ENCODE data around the gene PRKAG2.

PRKAG2 gene

DNA sequence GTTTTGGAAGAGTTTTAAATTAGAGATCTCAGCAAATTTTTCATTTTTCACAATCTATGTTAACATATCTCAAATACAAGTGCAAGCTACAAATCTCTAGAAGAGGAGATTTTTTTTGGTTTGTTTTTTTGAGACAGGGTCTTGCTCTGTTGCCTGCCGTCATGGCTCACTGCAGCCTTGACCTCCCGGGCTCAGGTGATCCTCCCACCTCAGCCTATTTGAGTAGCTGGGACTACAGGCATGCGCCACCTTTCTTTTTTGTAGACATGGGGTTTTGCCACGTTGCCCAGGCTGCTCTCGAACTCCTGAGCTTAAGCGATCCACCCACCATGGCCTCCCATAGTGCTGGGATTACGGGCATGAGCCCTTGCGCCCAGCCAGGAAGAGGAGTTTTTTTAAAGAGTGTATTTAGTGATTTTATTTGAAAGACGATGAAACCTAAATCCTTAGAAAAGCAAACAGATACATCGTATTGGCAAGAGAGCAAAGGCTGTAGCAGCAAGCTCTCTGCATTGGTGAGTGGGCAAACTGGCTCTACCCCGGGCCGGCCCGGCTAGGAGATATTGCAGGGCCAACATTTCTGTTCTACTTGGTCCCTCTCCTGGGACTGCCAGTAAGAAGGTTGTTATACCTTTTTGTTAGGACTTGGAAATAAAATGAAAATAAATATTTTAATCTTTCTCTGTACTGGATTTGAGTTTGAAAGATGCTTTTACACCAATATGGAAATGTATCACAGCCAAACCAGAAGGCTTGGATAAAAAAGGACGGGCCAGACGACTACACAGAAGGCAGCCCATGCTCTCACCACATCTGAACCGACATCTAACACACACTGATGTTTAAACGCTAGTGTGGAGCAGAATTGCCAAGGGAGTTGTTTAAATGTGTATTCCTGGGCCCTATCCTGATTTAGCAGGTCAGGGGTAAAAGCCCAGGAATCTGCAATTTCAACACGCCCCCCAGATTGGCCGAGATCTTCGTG lies 307.7 kb downstream of the PRKAG2 start:
- TF ChIP-seq, protein P1, sequence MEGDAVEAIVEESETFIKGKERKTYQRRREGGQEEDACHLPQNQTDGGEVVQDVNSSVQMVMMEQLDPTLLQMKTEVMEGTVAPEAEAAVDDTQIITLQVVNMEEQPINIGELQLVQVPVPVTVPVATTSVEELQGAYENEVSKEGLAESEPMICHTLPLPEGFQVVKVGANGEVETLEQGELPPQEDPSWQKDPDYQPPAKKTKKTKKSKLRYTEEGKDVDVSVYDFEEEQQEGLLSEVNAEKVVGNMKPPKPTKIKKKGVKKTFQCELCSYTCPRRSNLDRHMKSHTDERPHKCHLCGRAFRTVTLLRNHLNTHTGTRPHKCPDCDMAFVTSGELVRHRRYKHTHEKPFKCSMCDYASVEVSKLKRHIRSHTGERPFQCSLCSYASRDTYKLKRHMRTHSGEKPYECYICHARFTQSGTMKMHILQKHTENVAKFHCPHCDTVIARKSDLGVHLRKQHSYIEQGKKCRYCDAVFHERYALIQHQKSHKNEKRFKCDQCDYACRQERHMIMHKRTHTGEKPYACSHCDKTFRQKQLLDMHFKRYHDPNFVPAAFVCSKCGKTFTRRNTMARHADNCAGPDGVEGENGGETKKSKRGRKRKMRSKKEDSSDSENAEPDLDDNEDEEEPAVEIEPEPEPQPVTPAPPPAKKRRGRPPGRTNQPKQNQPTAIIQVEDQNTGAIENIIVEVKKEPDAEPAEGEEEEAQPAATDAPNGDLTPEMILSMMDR (IDR thresholded peaks at IDR 0.05): no peak
- no peaks in the 10 kb centered on the region for H3K79me2 ChIP-seq
- no peak overlapping the region for H3K4me3 ChIP-seq (ENCODE audit: low read depth, low read length)
- H3K9ac ChIP-seq: no peak overlapping the region
- H3K27ac ChIP-seq: peak overlapping the region; percentile 40
- no peaks in the 10 kb centered on the region for H3K36me3 ChIP-seq (ENCODE audit: control insufficient read depth, insufficient read depth, low read length)
- no peaks in the 10 kb centered on the region for H3K9me3 ChIP-seq (ENCODE audit: control insufficient read depth, low read length)
- H3K4me1 ChIP-seq: peaks cover 24% of the 10 kb centered on the region
- H3K27me3 ChIP-seq (ENCODE audit: control insufficient read depth, insufficient read depth, low read length): no peaks in the 10 kb centered on the region
- peak overlapping the region; percentile 36 for H2AFZ ChIP-seq
- no peak overlapping the region for H3K4me2 ChIP-seq (ENCODE audit: low read length)

DNA sequence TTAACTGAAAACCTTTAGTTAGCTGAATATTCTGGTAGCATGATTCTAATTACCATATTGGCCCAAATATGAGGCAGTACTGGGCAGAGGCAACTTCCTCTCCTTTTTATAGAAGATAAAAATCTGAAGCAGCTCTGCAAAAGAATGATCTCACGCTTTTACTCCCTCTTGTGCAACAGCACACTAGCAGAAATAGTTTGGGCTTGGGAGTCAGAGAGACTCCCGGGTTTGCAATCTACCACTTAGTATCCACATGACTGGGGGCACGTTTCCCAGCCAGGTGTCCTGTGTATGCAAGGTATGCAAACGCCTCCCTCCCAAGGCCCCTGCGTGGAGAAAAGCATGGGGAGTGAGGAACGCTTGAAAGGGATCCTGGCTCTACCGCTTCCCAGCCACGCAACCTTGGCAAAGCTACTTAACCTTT lies 310.0 kb downstream of the PRKAG2 start:
- Histone ChIP-seq H3K9me3 (ENCODE audit: control insufficient read depth, low read length) (no peaks in the 10 kb centered on the region), H3K27ac (no peak overlapping the region), H3K9ac (no peak overlapping the region), H3K4me1 (peaks cover 24% of the 10 kb centered on the region), H3K4me2 (ENCODE audit: low read length) (peak overlapping the region; percentile 26), H3K79me2 (no peaks in the 10 kb centered on the region), H3K27me3 (ENCODE audit: control insufficient read depth, insufficient read depth, low read length) (no peaks in the 10 kb centered on the region), H2AFZ (peak overlapping the region; percentile 3), H3K4me3 (ENCODE audit: low read depth, low read length) (no peak overlapping the region), H3K36me3 (ENCODE audit: control insufficient read depth, insufficient read depth, low read length) (no peaks in the 10 kb centered on the region)
- TF ChIP-seq, protein P1 (IDR thresholded peaks at IDR 0.05): no peak

DNA sequence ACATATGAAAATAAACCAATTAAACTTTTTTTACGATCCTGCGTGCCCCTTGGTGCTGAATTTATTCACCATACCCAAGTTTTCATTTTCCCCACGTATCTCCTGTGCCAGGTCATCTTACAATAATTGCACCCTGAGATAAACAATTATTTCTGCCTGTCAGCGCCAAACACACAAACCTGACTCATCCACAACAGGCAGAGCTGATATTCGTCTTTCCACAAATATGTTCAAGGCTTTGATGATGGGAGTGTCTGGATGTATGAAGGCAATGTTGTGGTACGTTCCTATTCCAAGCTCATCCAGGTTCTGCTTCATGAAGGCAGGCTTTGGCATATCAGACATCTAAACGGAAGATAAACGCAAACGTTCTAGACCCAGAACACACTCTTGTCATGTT lies 311.4 kb downstream of the PRKAG2 start:
- H3K36me3 ChIP-seq (ENCODE audit: control insufficient read depth, insufficient read depth, low read length): no peaks in the 10 kb centered on the region
- TF ChIP-seq, protein P1 (IDR thresholded peaks at IDR 0.05): no peak

DNA sequence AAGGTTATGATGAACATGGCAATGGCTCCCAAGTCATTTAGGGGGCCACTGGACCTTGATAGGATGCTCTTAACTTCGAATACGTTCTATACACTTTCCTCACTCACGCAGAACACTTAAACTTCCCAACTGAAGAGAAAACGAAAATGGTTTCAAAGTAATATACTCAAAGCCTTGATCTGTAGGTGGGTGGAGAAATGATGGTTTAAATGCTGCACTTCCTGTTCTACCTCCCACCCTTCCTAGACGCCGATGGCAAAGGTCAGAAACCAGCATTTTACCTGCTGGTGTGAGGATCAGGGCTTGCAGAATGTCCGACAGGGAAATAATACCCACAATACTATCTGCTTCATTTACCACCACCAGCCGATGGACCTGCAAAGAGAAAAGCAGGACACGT lies 316.7 kb downstream of the PRKAG2 start:
- Histone ChIP-seq H3K9ac (no peak overlapping the region), H3K27me3 (ENCODE audit: control insufficient read depth, insufficient read depth, low read length) (no peaks in the 10 kb centered on the region), H3K4me2 (ENCODE audit: low read length) (no peak overlapping the region), H3K4me3 (ENCODE audit: low read depth, low read length) (no peak overlapping the region), H2AFZ (no peak overlapping the region), H3K79me2 (no peaks in the 10 kb centered on the region), H3K4me1 (peaks cover 3% of the 10 kb centered on the region), H3K27ac (no peak overlapping the region), H3K9me3 (ENCODE audit: control insufficient read depth, low read length) (no peaks in the 10 kb centered on the region), H3K36me3 (ENCODE audit: control insufficient read depth, insufficient read depth, low read length) (no peaks in the 10 kb centered on the region)
- TF ChIP-seq, protein P1 (IDR thresholded peaks at IDR 0.05): no peak

More for the DNA sequence above, 311.4 kb downstream of the PRKAG2 start:
- H3K4me3 ChIP-seq (ENCODE audit: low read depth, low read length): no peak overlapping the region
- H3K4me2 ChIP-seq (ENCODE audit: low read length): no peak overlapping the region
- no peaks in the 10 kb centered on the region for H3K79me2 ChIP-seq
- H3K27ac ChIP-seq: no peak overlapping the region
- H3K27me3 ChIP-seq (ENCODE audit: control insufficient read depth, insufficient read depth, low read length): no peaks in the 10 kb centered on the region
- no peak overlapping the region for H3K9ac ChIP-seq
- H3K9me3 ChIP-seq (ENCODE audit: control insufficient read depth, low read length): no peaks in the 10 kb centered on the region
- peaks cover 24% of the 10 kb centered on the region for H3K4me1 ChIP-seq
- H2AFZ ChIP-seq: no peak overlapping the region
